Lower leg skin (tissue), 4 donors: ENCODE data around the gene SEC14L1. TPM values are rescaled to one million over a fixed set of nuclear protein-coding genes. Genes with fewer than 3 reads are reported as not detected.
"Not testable (repeated sequence)": the region's sequence is repeated elsewhere in the genome, so short reads cannot be mapped to it uniquely, and the experiment has no call there.

Experiments used
- DNase-seq, 2 donors: peaks; one replicate each; pipeline ENCODE4 v3.0.0-alpha.2; 2019; ENCODE audit warnings: low spot score in 2 of 2
- H3K4me3 ChIP-seq: fragments of 200-600 bp; sonication (generic); 2 replicates; pipeline ENCODE4 v1.5.1; 2017; ENCODE audit warnings: mild to moderate bottlenecking, low read depth; ENCODE audit not compliant: poor library complexity, severe bottlenecking
- CTCF ChIP-seq, 3 donors: fragments of 450-650 bp; IDR thresholded peaks; one replicate each; pipeline ENCODE4 v1.5.1; 2016; ENCODE audit warnings: antibody characterized with exemption in 3 of 3, mild to moderate bottlenecking in 3 of 3, moderate library complexity in 2 of 3
- POLR2A ChIP-seq, 2 donors: fragments of 450-650 bp; IDR thresholded peaks; one replicate each; pipeline ENCODE4 v1.6.1; 2016 to 2017; ENCODE audit warnings: antibody characterized with exemption in 2 of 2, mild to moderate bottlenecking in 1 of 2, moderate library complexity in 1 of 2
- WGBS, 2 donors: methylation state at CpG; one replicate each; pipeline ENCODE4 v1.1.5; 2018; 5-methylcytosine and 5-hydroxymethylcytosine counted together
- intact Hi-C: fragments of 100-400 bp; cut with DNase I; formaldehyde crosslinking; loops from one replicate; pipeline ENCODE4 v1.15.0; 2023; ENCODE audit warnings: low total_unique reads
- total RNA-seq, 4 donors: library from RNA; depleted of rRNA; stranded (reverse); fragments of >200 nt; gene quantifications; one replicate each; pipeline ENCODE4 v1.1.0, GENCODE V29; 2016

The SEC14L1 gene
- total RNA-seq, 4 donors from 2014 or later, result 19.1 to 59.5 (median 46.3) TPM

- no peak for TF ChIP-seq CTCF (IDR thresholded peaks at IDR 0.05)
- intact Hi-C loops, result no loop called here
- no peak overlapping the region for H3K4me3 ChIP-seq
- WGBS, 2 donors, result 82 to 89% methylated on average over 23 of the region's 23 CpGs
- DNase-seq, result no peak
These were observed 33.0 kb upstream of the SEC14L1 start for GRCh38 chr17:77107506-77108433.

GRCh38 chr17:77109159-77109759 lies 31.5 kb upstream of the SEC14L1 start:
- intact Hi-C loops, result no loop called here
- no peak overlapping the region for H3K4me3 ChIP-seq
- TF ChIP-seq CTCF (IDR thresholded peaks at IDR 0.05) (no peak), POLR2A (IDR thresholded peaks at IDR 0.05) (no peak)
- no peak for DNase-seq
- 77% methylated on average over 6 of the region's 6 CpGs for WGBS, 2 donors

- no peak overlapping the region for H3K4me3 ChIP-seq
- intact Hi-C loops, result no loop called here
- WGBS, 2 donors, result 33 to 37% methylated on average over 7 of the region's 7 CpGs
- peak in 1 of 2 donors; percentile 34 for DNase-seq
- TF ChIP-seq POLR2A (IDR thresholded peaks at IDR 0.05) (no peak), CTCF (IDR thresholded peaks at IDR 0.05) (no peak)
These were observed 30.9 kb upstream of the SEC14L1 start for GRCh38 chr17:77109764-77110359.

- H3K4me3 ChIP-seq, intact Hi-C loops: not testable (repeated sequence)
- WGBS, 2 donors, result 86 to 94% methylated on average over 11 of the region's 11 CpGs
These were observed 29.4 kb upstream of the SEC14L1 start for GRCh38 chr17:77111165-77111933.

GRCh38 chr17:77111934-77112296 lies 28.9 kb upstream of the SEC14L1 start:
- WGBS, 2 donors, result 70 to 75% methylated on average over 5 of the region's 5 CpGs
- H3K4me3 ChIP-seq, result no peak overlapping the region
- intact Hi-C loops, result no loop called here
- DNase-seq, result no peak
- TF ChIP-seq CTCF (IDR thresholded peaks at IDR 0.05) (no peak), POLR2A (IDR thresholded peaks at IDR 0.05) (no peak)

More at GRCh38 chr17:77111165-77111933, 29.4 kb upstream of the SEC14L1 start:
- not testable (repeated sequence) for DNase-seq
